Stimulated activated CD4-positive, alpha-beta T cell treated with anti-CD3 and anti-CD28 coated beads, Interleukin-4, amount 100 ng/mL, for 4 hours (primary cell): ENCODE measurements around the gene SEC14L5.
A peak's percentile ranks its signal among the peaks of the same experiment; 100 is the strongest.
"Not testable (repeated sequence)": the region's sequence is repeated elsewhere in the genome, so short reads cannot be mapped to it uniquely, and the experiment has no call there.

Source experiments
- DNase-seq, 2 experiments: peaks; one replicate each; pipeline ENCODE4 v3.0.0-alpha.2; 2020

The SEC14L5 gene

GRCh38 chr16:4957720-4958509 lies at the start of gene SEC14L5:
Gene SEC14L5, plus strand, starts transcription at chr16:4958330. Its CDS starts 994 bp downstream, at chr16:4959324.
- peak; percentile 81 to 87 for DNase-seq

GRCh38 chr16:4908854-4909401 lies 49.2 kb upstream of the SEC14L5 start:
- no peak for DNase-seq

- no peak for DNase-seq
Observed at GRCh38 chr16:4909825-4910224, 48.3 kb upstream of the SEC14L5 start.

GRCh38 chr16:4910828-4911227 lies 47.3 kb upstream of the SEC14L5 start:
- DNase-seq, result no peak

GRCh38 chr16:4911970-4912386 lies 46.2 kb upstream of the SEC14L5 start:
- no peak for DNase-seq

- DNase-seq, result no peak
Observed at GRCh38 chr16:4913130-4913773, 44.9 kb upstream of the SEC14L5 start.

GRCh38 chr16:4913774-4914525 lies 44.2 kb upstream of the SEC14L5 start:
- DNase-seq, result no peak

GRCh38 chr16:4914528-4915225 lies 43.5 kb upstream of the SEC14L5 start:
- no peak for DNase-seq

- DNase-seq, result no peak
Observed at GRCh38 chr16:4915226-4915761, 42.8 kb upstream of the SEC14L5 start.

- no peak for DNase-seq
Observed at GRCh38 chr16:4917117-4917516, 41.0 kb upstream of the SEC14L5 start.

- no peak for DNase-seq
Observed at GRCh38 chr16:4918781-4919251, 39.3 kb upstream of the SEC14L5 start.

- DNase-seq, result no peak
Observed at GRCh38 chr16:4920826-4921225, 37.3 kb upstream of the SEC14L5 start.

GRCh38 chr16:4922721-4923342 lies 35.3 kb upstream of the SEC14L5 start:
- no peak for DNase-seq

- DNase-seq, result no peak
Observed at GRCh38 chr16:4923853-4924252, 34.3 kb upstream of the SEC14L5 start.

- DNase-seq, result no peak
Observed at GRCh38 chr16:4924593-4925292, 33.4 kb upstream of the SEC14L5 start.

- no peak for DNase-seq
Observed at GRCh38 chr16:4925293-4925607, 32.9 kb upstream of the SEC14L5 start.

GRCh38 chr16:4925791-4926190 lies 32.3 kb upstream of the SEC14L5 start:
- no peak for DNase-seq

GRCh38 chr16:4926928-4927327 lies 31.2 kb upstream of the SEC14L5 start:
- no peak for DNase-seq

- no peak for DNase-seq
Observed at GRCh38 chr16:4927661-4928060, 30.5 kb upstream of the SEC14L5 start.

- DNase-seq, result no peak
Observed at GRCh38 chr16:4928227-4928626, 29.9 kb upstream of the SEC14L5 start.

- DNase-seq, result not testable (repeated sequence)
Observed at GRCh38 chr16:4929619-4930018, 28.5 kb upstream of the SEC14L5 start.
